ENCODE data around the gene CFAP141. TPM values are rescaled to one million over a fixed set of nuclear protein-coding genes. Genes with fewer than 3 reads are reported as not detected.

Gene CFAP141
- total and polyA plus RNA-seq, 2 donors from 2014 or later, result not detected

GRCh38 chr1:154225370-154225769 lies 19.2 kb upstream of the CFAP141 start:
- DNase-seq (no peak), FAIRE-seq (no peak)
- Histone ChIP-seq H3K27ac (ENCODE audit: low read depth in 2 of 2, low read length in 2 of 2) (no peak overlapping the region), H3K27me3 (ENCODE audit: control insufficient read depth, insufficient read depth, low read length) (no peaks in the 10 kb centered on the region), H3K36me3 (ENCODE audit: control insufficient read depth in 2 of 3, insufficient read depth in 3 of 3, low read length in 3 of 3) (peaks cover 11 to 43% (median 20%) of the 10 kb centered on the region in 3 donors), H3K4me3 (ENCODE audit: low read length in 3 of 3) (no peak overlapping the region), H3K4me1 (ENCODE audit: control insufficient read depth in 2 of 3, insufficient read depth in 2 of 3, low read depth in 1 of 3, low read length in 3 of 3) (peaks cover 0 to 14% (median 12%) of the 10 kb centered on the region in 3 donors), H3K9ac (ENCODE audit: low read length in 3 of 3) (no peak overlapping the region), H3K9me3 (ENCODE audit: control insufficient read depth in 2 of 3, insufficient read depth in 1 of 3, low read length in 3 of 3) (no peaks in the 10 kb centered on the region)
- TF ChIP-seq CTCF (IDR thresholded peaks at IDR 0.05; ENCODE audit: borderline replicate concordance, extremely low read depth, insufficient read depth), result no peak
- intact Hi-C loops (cut with DNase I), result no loop called here

- no peak overlapping the region for H3K27ac ChIP-seq (ENCODE audit: low read depth in 2 of 2, low read length in 2 of 2)
- no peak for TF ChIP-seq CTCF (IDR thresholded peaks at IDR 0.05; ENCODE audit: borderline replicate concordance, extremely low read depth, insufficient read depth)
- intact Hi-C loops (cut with DNase I), result no loop called here
Measured at GRCh38 chr1:154223621-154224020, 17.5 kb upstream of the CFAP141 start.

GRCh38 chr1:154222918-154223317 lies 16.8 kb upstream of the CFAP141 start:
- intact Hi-C loops (cut with DNase I), result no loop called here
- FAIRE-seq, result no peak
- Histone ChIP-seq H3K36me3 (ENCODE audit: control insufficient read depth in 2 of 3, insufficient read depth in 3 of 3, low read length in 3 of 3) (peaks cover 6 to 33% (median 7%) of the 10 kb centered on the region in 3 donors), H3K9ac (ENCODE audit: low read length in 3 of 3) (no peak overlapping the region), H3K27ac (ENCODE audit: low read depth in 2 of 2, low read length in 2 of 2) (no peak overlapping the region), H3K9me3 (ENCODE audit: control insufficient read depth in 2 of 3, insufficient read depth in 1 of 3, low read length in 3 of 3) (no peaks in the 10 kb centered on the region), H3K4me3 (ENCODE audit: low read length in 3 of 3) (no peak overlapping the region), H3K27me3 (ENCODE audit: control insufficient read depth, insufficient read depth, low read length) (no peaks in the 10 kb centered on the region), H3K4me1 (ENCODE audit: control insufficient read depth in 2 of 3, insufficient read depth in 2 of 3, low read depth in 1 of 3, low read length in 3 of 3) (peaks cover 0 to 30% (median 15%) of the 10 kb centered on the region in 3 donors)
- DNase-seq, result no peak
- no peak for TF ChIP-seq CTCF (IDR thresholded peaks at IDR 0.05; ENCODE audit: borderline replicate concordance, extremely low read depth, insufficient read depth)

More at GRCh38 chr1:154223621-154224020, 17.5 kb upstream of the CFAP141 start:
- Histone ChIP-seq H3K4me3 (ENCODE audit: low read length in 3 of 3) (no peak overlapping the region), H3K4me1 (ENCODE audit: control insufficient read depth in 2 of 3, insufficient read depth in 2 of 3, low read depth in 1 of 3, low read length in 3 of 3) (peaks cover 0 to 23% (median 15%) of the 10 kb centered on the region in 3 donors), H3K9me3 (ENCODE audit: control insufficient read depth in 2 of 3, insufficient read depth in 1 of 3, low read length in 3 of 3) (no peaks in the 10 kb centered on the region), H3K27me3 (ENCODE audit: control insufficient read depth, insufficient read depth, low read length) (no peaks in the 10 kb centered on the region), H3K36me3 (ENCODE audit: control insufficient read depth in 2 of 3, insufficient read depth in 3 of 3, low read length in 3 of 3) (peaks cover 8 to 33% (median 9%) of the 10 kb centered on the region in 3 donors), H3K9ac (ENCODE audit: low read length in 3 of 3) (no peak overlapping the region)
- DNase-seq (no peak), FAIRE-seq (no peak)

- Histone ChIP-seq H3K9ac (ENCODE audit: low read length in 3 of 3) (peak overlapping the region in 1 of 3 donors; percentile 13), H3K27me3 (ENCODE audit: control insufficient read depth, insufficient read depth, low read length) (no peaks in the 10 kb centered on the region), H3K4me3 (ENCODE audit: low read length in 3 of 3) (peak overlapping the region in 2 of 3 donors; percentile 79 to 89), H3K4me1 (ENCODE audit: control insufficient read depth in 2 of 3, insufficient read depth in 2 of 3, low read depth in 1 of 3, low read length in 3 of 3) (peaks cover 0 to 30% (median 15%) of the 10 kb centered on the region in 3 donors), H3K9me3 (ENCODE audit: control insufficient read depth in 2 of 3, insufficient read depth in 1 of 3, low read length in 3 of 3) (no peaks in the 10 kb centered on the region), H3K36me3 (ENCODE audit: control insufficient read depth in 2 of 3, insufficient read depth in 3 of 3, low read length in 3 of 3) (peaks cover 5 to 33% (median 7%) of the 10 kb centered on the region in 3 donors), H3K27ac (ENCODE audit: low read depth in 2 of 2, low read length in 2 of 2) (no peak overlapping the region)
- no peak for DNase-seq
- FAIRE-seq, result no peak
- intact Hi-C loops (cut with DNase I), result no loop called here
- TF ChIP-seq CTCF (IDR thresholded peaks at IDR 0.05; ENCODE audit: borderline replicate concordance, extremely low read depth, insufficient read depth), result no peak
Measured at GRCh38 chr1:154222518-154222917, 16.4 kb upstream of the CFAP141 start.

Data from kidney (tissue), 14 donors.